NCI-H1048 (cell line): Measurements from ENCODE around the gene KRTAP2-3.
"Not testable (repeated sequence)": the region's sequence is repeated elsewhere in the genome, so short reads cannot be mapped to it uniquely, and the experiment has no call there.

Source experiments
- DNase-seq: peaks from one replicate; lab custom pipeline; 2025; lab: John Stamatoyannopoulos, UW

Gene KRTAP2-3, protein sequence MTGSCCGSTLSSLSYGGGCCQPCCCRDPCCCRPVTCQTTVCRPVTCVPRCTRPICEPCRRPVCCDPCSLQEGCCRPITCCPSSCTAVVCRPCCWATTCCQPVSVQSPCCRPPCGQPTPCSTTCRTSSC

DNA sequence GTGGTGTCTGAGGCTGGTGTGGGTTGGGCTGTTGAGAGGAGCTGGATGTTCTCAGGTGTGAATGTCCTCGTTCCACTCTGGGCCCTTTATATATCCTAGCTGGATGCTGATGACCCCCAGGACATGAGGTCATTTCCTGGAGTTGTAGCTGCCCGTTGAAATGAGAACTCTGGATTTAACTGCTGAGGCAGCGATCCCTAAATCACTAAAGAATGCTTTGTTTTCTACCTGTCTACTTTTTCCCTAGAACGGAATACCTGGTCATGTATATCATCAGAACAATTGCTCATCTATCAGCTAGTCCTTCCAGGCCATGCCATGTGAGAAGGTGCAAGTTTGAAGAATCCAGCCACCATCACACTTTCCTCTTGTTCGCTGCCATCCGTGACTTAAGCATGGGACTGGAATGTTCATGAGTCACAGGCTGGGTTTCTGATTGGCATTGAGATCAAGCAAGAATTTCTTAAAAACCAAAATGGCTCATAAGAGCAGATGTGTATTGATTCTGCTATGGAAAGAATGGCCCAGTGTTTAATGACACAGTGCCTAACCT lies at the start of gene KRTAP2-3:
Gene KRTAP2-3 (minus strand): TSS at position 63 of the 553 bp plus-strand sequence. CDS start 64 bp downstream, outside the sequence.
- no peak for DNase-seq

DNA sequence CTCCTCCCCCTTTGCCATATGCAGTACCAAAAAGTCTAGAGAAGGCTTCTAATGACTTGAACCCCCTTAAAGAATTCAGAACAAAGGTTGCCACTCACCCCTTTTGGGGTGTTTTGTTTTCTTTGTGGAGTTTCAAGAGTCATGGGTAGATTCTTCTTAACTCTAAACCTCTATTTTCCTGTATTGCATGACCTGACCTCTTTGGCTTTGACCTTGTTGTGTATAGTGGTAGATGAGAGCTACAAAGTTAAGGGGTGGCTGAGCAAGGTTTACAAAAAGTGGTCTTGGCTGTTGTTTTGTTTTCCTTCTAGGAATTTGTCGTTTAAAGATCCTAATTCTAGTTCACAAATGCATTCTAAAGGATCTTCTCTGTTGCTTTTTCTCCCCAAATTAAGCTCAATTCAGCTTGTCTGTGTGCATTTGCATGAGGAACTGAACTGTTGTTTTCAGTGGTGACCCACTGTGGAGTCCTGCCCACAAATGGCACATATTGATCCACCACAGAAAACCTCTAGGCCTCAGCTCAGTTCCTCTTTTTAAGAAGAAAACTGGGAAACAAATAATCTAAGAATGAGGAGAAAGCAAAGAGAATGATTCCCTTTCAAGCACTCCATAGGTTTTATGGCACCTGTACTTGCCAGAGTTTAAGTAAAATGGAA lies 48.9 kb upstream of the KRTAP2-3 start:
- not testable (repeated sequence) for DNase-seq

DNA sequence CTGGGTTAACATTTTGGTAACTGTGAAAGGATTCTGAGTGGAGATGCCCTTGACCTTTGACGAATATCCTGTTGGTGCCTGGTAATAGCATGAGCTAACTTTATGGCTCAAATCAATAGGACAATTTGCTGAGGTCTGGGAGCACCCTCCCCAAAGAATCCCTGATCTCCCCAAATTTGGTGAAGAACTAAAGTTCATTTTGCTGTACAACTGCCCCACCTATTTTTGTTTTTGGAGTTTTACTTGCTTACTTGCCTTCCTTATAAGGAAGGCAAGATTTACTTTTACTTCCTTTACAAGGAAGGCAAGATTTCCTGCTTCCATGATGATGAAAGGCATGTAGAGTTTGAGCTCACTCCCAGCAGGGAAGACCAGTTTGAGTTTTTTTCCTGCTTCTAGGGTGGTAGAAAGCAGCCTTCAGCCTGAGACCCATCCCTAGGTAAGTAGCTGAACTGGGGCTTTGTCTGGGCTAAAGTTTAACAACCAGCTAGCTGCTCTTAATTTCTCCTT lies 48.1 kb upstream of the KRTAP2-3 start:
- DNase-seq = no peak

DNA sequence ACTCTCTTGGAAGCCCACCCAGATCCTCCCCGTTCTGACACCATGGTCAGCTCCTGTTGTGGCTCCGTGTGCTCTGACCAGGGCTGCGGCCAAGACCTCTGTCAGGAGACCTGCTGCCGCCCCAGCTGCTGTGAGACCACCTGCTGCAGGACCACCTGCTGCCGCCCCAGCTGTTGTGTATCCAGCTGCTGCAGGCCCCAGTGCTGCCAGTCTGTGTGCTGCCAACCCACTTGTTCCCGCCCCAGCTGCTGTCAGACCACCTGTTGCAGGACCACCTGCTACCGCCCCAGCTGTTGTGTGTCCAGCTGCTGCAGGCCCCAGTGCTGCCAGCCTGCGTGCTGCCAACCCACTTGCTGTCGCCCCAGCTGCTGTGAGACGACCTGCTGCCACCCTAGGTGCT lies 45.4 kb upstream of the KRTAP2-3 start, which contains the start of gene KRTAP4-9:
Gene KRTAP4-9 (plus strand): TSS at position 43 of the 400 bp plus-strand sequence. CDS start 0 bp downstream, at position 43.
- DNase-seq = not testable (repeated sequence)

DNA sequence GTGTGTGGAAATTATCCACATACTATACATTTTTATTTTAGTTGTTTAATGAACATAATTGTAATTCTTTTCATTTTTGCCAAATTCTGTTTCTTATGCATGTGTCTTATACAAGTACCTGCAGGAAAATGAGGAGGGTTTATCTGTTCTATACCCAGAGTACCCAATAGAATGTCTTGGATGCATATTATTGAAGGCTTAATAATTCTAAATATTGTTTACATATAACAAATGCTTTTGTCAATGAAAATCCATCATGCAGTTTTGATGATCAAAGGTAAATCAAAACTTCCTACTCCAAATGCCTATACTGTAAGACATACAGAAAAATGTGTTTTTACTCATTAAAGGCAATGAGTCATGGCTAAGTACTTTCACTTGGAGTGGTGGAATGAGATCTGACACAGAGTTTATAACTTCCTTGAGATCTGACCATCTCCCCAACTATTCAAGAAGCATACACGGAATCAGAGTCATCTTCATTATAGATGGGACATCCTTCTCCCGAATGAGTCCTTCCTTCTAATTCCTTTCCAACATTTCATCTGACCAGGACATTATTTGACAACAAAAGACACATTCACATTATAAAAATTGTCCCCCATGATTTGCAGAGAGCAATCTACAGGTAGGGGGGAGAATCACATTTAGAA lies 44.6 kb upstream of the KRTAP2-3 start:
- DNase-seq = not testable (repeated sequence)

DNA sequence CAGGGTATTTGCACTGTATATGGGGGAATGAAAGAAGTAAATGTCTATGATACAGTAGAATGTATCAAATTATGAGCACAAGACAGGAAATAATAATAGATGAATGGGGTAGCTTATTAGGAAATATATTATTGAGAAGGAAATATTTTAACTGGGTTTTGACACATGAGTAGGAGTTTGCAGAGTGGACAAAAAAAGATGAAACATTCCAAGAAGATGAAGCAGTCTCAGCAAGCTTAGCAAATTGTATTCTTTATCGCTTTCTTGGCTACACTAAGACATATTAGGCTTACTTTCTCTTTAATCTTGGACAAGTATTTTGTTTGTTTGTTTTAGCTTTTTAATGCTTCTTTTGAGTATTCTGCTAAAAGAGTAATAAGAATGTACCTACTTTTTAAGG lies 44.0 kb upstream of the KRTAP2-3 start:
- no peak for DNase-seq

DNA sequence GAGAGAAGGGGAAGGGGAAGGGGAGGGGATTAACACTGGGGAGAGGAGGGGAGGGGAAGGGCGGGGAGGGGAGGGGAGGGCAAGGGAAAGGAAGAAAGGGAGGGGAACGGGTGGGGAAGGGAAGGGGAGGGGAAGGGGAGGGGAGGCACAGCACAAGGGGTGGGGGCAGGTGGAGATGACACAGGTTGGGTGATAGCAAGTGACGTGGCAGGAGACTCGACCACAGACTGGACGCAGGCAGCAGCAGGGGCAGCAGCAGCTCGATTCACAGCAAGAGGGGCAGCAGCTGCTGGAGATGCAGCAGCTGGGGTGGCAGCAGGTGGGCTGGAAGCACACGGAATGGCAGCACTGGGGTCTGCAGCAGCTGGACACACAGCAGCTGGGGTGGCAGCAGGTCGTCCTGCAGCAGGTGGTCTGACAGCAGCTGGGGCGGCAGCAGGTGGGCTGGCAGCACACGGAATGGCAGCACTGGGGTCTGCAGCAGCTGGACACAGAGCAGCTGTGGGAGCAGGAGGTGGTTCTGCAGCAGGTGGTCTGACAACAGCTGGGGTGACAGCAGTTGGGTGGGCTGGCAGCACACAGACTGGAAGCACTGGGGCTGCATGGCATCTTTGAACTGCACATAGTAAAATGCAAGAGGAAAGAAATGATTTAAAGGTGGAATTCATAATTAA lies 41.8 kb upstream of the KRTAP2-3 start, which contains the start of gene KRTAP4-16:
Gene KRTAP4-16 (minus strand): TSS at position 624 of the 674 bp plus-strand sequence. CDS start 0 bp downstream, at position 624.
- no peak for DNase-seq

DNA sequence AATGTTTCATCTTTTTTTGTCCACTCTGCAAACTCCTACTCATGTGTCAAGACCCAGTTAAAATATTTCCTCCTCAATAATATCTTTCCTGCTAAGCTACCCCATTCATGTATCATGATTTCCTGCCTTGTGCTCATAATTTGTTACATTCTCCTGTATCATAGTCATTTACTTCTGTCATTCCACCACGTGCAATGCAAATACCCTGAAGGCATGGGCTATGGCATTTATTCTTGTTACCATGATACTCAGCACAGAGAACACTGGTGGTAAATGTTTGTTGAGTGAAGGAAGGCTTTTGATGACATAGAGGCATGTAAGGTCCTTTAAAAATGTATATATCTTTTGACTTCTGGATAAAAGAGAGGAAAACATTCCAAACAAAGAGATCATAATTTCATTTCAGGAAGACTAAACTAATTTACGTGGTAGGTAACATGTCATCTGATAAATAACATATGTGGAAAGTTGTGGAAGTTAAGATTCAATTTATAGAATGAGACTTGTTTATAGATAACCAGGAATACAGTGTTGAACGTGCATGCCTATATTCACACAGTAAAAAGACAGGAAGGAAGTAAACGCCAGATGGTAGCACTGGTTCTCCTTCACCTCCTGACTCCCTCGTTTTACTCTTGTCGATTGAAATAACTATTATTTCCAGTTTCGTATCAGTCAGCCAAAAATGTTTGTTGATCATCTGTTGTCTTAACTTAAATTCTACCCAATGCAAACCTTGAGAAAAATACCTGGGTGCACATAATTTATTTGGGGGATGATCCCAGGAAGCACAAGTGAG lies 40.0 kb upstream of the KRTAP2-3 start:
- DNase-seq = not testable (repeated sequence)

DNA sequence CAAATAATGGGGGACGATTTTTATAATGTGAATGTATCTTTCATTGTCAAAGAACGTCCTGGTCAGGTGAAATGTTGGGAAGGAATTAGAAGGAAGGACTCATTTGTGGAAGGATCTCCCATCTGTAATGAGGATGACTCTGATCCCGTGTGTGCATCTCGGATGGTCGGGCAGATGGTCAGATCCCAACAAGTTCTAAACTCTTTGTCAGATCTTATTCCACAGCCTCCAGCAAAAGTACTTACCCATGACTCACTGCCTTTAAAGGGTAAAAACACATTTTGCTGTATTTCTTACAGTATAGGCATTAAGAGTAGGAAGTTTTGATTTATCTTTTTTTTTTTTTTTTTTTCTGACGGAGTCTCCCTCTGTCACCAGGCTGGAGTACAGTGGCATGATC lies 38.6 kb upstream of the KRTAP2-3 start:
- DNase-seq = no peak

DNA sequence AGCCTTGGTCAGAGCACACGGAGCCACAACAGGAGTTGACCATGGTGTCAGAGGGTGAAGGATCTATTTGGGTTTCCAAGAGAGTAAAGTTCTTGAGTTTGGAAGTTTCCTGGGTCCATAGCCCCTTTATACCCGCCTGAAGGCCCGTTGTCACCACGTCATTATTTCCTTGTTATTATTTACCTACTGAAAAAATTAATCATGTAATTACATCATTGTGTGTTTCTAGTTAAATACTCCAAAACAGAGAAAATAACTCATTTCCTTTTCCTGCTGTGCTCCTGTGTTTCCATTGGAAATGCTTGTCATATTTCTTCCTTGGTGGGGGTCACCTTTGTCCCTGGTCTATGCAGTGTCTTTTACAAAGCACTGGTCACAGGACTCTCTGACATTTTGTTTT lies 38.1 kb upstream of the KRTAP2-3 start, which contains the start of gene KRTAP4-8:
Gene KRTAP4-8 (minus strand): TSS at position 101 of the 400 bp plus-strand sequence. CDS start 58 bp downstream, at position 43.
- DNase-seq = no peak

DNA sequence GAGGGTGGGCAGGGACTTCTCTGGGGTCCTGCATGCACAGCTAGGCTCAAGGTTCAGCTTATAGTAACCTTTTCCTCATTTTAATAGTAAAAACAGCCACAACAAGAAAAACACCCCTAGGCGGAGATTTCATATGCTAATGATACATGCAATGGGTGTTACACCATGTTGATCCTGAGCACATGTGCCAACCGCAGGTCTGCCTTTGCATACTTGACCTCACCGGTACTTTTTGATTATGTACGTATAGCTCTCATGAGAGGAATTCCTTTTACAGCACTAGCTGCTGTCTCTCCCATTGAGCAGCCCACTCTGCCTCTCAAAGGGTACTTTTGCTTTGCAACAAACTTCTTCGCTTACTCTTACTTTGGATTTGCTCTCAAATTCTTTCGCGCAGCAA lies 36.1 kb upstream of the KRTAP2-3 start:
- peak; percentile 53 for DNase-seq

DNA sequence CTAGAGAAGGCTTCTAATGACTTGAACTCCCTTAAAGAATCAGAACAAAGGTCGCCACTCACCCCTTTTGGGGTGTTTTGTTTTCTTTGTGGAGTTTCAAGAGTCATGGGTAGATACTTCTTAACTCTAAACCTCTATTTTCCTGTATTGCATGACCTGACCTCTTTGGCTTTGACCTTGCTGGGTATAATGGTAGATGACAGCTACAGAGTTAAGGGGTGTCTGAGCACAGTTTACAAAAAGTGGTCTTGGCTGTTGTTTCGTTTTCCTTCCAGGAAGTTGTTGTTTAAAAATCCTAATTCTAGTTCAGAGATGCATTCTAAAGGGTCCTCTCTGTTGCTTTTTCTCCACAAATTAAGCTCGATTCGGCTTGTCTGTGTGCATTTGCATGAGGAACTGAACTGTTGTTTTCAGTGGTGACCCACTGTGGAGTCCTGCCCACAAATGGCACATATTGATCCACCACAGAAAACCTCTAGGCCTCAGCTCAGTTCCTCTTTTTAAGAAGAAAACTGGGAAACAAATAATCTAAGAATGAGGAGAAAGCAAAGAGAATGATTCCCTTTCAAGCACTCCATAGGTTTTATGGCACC lies 28.9 kb upstream of the KRTAP2-3 start:
- DNase-seq = not testable (repeated sequence)

DNA sequence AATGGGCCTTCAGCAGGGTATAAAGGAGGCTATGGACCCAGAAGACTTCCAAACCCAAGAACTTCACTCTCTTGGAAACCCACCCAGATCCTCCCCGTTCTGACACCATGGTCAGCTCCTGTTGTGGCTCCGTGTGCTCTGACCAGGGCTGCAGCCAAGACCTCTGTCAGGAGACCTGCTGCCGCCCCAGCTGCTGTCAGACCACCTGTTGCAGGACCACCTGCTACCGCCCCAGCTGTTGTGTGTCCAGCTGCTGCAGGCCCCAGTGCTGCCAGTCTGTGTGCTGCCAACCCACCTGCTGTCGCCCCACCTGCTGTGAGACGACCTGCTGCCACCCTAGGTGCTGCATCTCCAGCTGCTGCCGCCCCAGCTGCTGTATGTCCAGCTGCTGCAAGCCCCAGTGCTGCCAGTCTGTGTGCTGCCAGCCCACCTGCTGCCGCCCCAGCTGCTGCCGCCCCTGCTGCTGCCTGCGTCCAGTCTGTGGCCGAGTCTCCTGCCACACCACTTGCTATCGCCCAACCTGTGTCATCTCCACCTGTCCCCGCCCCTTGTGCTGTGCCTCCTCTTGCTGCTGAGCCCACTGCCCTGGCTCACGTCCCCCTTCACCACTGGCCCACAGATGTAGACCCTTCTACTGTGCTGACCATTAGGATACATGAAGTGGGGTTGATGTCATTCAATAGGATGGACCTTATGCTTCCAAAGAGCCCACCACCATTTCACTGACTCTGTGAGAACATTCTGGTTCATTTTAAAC lies 24.4 kb upstream of the KRTAP2-3 start, which contains the start of gene KRTAP4-7:
Gene KRTAP4-7 (plus strand): TSS at position 51 of the 757 bp plus-strand sequence. CDS start 57 bp downstream, at position 108.
- not testable (repeated sequence) for DNase-seq

DNA sequence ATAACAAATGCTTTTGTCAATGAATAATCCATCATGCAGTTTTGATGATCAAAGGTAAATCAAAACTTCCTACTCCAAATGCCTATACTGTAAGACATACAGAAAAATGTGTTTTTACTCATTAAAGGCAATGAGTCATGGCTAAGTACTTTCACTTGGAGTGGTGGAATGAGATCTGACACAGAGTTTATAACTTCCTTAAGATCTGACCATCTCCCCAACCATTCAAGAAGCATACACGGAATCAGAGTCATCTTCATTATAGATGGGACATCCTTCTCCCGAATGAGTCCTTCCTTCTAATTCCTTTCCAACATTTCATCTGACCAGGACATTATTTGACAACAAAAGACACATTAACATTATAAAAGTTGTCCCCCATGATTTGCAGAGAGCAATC lies 23.5 kb upstream of the KRTAP2-3 start:
- DNase-seq = not testable (repeated sequence)

DNA sequence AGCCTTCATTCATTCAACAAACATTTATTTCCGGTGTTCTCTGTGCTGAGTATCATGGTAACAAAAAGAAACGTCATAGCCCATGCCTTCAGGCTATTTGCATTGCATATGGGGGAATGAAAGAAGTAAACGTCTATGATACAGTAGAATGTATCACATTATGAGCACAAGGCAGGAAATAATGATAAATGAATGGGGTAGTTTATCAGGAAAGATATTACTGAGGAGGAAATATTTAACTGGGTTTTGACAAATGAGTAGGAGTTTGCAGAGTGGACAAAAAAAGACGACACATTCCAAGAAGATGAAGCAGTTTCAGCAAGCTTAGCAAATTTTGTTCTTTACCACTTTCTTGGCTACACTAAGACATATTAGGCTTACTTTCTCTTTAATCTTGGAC lies 22.7 kb upstream of the KRTAP2-3 start:
- DNase-seq = no peak

DNA sequence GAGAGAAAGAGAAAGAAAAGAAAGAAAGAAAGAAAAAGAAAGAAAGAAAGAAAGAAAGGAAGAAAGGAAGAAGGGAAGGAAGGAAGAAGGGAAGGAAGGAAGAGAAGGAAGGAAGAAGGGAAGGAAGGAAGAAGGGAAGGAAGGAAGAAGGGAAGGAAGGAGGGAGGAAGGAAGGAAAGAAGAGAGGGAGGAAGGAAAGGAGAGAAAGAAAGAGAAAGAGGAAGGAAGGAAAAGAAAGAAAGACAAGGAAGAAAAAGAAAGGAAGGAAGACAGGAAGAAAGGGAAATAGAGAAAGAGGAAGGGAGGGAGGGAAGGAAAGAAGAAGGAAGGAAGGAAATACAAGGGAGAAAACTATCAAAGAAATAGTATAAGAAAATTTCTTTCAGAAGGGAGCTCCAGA lies 16.9 kb upstream of the KRTAP2-3 start:
- no peak for DNase-seq

DNA sequence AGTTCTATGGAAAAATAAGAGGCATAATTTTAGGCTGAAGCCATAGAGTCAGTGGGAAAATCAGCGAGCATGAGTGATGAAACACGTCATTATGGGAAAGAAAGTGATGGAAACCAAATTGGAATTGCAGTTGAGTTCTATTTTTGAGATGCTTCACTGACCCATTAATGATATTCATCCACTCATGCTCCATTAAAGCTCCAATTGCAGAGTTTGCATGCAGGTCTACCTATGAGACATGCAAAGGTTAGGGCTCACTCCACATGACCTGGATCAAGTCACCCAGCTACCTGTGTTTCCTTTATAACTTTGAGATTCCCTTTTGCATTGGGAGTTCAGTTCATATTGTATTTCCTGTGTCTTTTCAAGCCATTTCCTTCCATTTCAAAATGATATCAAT lies 13.8 kb upstream of the KRTAP2-3 start:
- DNase-seq = no peak

DNA sequence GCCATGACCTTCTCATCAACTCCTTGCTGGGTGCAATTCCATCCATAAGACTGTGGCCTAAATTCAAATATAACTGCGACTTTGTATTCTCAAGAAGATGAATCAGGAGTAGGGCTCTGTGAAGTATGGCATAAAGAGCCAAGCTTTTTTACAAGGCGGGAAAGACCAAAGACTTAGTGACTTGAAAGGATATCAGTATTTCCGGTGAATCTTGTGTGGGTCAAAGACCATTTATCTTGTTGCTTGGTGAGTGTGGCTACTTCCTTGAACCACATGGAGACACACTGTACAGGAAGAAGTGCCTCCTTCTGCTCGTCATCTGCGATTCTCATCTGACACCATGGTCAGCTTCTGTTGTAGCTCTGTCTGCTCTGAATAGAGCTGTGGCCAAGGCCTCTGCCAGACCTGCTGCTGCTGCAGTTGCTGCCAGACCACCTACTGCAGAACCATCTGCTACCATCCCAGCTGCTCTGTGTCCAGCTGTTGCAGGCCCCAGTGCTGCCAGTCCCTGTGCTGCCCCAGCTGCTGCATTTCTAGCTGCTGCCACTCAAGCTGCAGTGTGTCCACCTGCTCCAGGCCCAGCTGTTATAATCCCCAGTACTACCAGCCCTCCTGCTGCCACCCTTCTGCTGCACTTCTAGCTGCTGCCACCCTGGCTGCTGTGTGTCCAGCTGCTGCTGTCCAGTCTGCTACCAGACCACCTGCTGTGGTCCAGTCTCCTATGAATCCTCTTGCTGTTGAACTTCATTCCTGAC lies 11.9 kb upstream of the KRTAP2-3 start:
- no peak for DNase-seq

DNA sequence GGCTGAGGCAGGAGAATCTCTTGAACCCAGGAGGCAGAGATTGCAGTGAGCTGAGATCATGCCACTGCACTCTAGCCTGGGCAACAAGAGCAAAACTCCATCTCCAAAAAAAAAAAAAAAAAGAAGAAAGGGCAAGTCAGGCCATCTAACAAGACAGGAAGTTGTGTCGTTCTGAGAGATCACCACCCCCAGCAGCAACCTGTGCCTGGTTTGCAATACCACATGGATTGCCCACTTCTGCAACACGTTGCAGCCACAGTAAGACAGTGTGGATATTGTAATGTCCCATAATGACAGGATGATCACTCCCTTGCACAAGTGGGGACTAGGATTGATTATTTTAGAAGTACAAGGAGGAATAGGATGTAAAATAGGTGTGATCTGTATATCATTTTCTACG lies 9.1 kb upstream of the KRTAP2-3 start:
- DNase-seq = no peak
